Body of pancreas (tissue), 4 donors: ENCODE data around the gene LVRN. TPM values are rescaled to one million over a fixed set of nuclear protein-coding genes. Genes with fewer than 3 reads are reported as not detected.

Experiments used
- ATAC-seq: fragments of 150-250 bp; one replicate; pipeline ENCODE4 v1.9.1; 2016
- DNase-seq, 4 donors: peaks; one replicate each; pipeline ENCODE4 v3.0.0-alpha.2; 2019
- H3K27ac ChIP-seq, 4 donors: fragments of 200-600 bp; sonication (generic); 1 replicate in 3 of 4; 2 replicates in 1 of 4; pipeline versions ENCODE4 v1.5.1 to v1.6.1; 2016 to 2019; ENCODE audit warnings: mild to moderate bottlenecking in 1 of 4, mixed read lengths in 1 of 4, moderate library complexity in 1 of 4
- H3K27me3 ChIP-seq, 2 donors: fragments of 200-600 bp; sonication (generic); one replicate each; pipeline ENCODE4 v1.6.0; 2016; ENCODE audit warnings: mild to moderate bottlenecking in 1 of 2
- H3K36me3 ChIP-seq, 2 donors: fragments of 200-600 bp; sonication (generic); replicated peaks in 1 of 2; 2 replicates each; pipeline ENCODE4 v1.5.1; 2016; ENCODE audit warnings: low read depth in 2 of 2; ENCODE audit not compliant: insufficient read depth in 1 of 2
- H3K4me1 ChIP-seq: fragments of 200-600 bp; sonication (generic); one replicate; pipeline ENCODE4 v1.6.0; 2016
- H3K4me3 ChIP-seq, 2 donors: fragments of 200-600 bp; sonication (generic); 1 replicate in 1 of 2; 2 replicates in 1 of 2; pipeline ENCODE4 v1.5.1; 2016 to 2019
- H3K9me3 ChIP-seq, 3 donors: fragments of 200-600 bp; sonication (generic); 1 replicate in 2 of 3; 2 replicates in 1 of 3; pipeline ENCODE4 v1.5.1; 2016
- POLR2A ChIP-seq, 3 donors: fragments of 450-650 bp; IDR thresholded peaks; one replicate each; pipeline ENCODE4 v1.6.1; 2016; ENCODE audit warnings: antibody characterized with exemption in 3 of 3, mild to moderate bottlenecking in 2 of 3
- WGBS, 2 donors: methylation state at CpG; one replicate each; pipeline ENCODE4 v1.1.5; 2017; 5-methylcytosine and 5-hydroxymethylcytosine counted together
- intact Hi-C: fragments of 100-400 bp; cut with DNase I; formaldehyde crosslinking; loops from one replicate; pipeline ENCODE4 v1.15.1; 2023
- total RNA-seq, 2 donors: library from RNA; depleted of rRNA; stranded (reverse); fragments of >200 nt; gene quantifications; one replicate each; pipeline ENCODE4 v1.1.0, GENCODE V29; 2016
- TF ChIP-seq, protein P1 (sequence below), 7 experiments: fragments of 450-650 bp in 4 of 7; fragments of 200-600 bp in 3 of 7; sonication (generic) in 3 of 7; IDR thresholded peaks; one replicate each; pipeline ENCODE4 v1.5.1; 2016 to 2019; ENCODE audit warnings: antibody characterized with exemption in 7 of 7

The LVRN gene
- total RNA-seq, 2 donors from 2014 or later = 0.52 to 2.0 TPM

DNA sequence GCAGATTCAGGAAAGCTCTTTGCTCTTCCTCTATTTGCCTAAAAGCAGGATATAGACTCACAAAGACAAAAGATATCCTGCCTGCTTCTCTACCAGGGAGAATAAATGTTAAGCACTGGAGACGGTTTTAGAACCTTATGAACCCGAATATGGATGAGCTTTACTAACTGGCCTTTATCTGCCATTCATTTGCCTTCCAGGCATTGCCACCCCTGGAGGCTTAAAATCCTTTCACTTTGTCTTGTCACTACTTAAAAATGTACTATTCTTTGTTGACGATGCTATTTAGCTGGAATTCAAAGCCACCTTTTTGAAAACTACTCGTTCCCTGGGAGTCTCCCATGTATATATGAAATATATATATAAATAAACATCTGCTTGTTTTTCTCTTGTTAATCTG lies 23.2 kb upstream of the LVRN start:
- H3K9me3 ChIP-seq = no peaks in the 10 kb centered on the region
- WGBS, 2 donors = 47 to 57% methylated on average over 4 of the region's 4 CpGs

DNA sequence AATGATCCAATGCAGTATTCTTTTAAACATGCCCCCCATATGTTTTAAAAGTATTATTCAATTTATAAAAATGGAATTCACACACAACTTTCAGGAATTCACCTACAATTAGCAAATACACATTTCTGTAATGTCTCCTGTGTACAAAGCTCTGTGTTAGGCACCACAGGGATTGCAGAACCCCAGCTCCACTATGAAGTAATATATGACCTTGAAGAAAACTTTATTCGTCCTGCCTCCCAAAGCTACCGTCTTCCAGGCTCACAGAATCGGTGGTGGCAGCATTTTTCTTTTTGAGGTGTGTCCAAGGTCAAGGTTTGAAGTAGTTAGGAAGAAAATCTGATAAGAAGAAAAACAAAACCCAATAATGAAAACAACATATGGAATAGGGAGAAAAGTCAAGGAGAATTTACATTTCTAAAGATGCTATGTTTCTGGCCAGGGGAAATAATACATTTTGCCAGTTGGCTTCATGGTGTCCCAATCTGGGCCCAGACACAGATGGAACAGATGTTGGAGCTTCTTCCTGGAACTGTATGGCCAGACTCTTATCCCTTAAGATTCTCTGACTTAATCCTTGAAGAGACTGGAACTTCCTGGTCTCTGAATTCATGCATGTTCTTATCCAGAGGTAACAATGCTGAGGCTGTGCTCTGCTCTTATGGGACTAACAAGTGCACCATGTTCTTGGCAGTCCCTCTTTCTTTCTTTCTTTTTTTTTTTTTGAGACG lies 22.0 kb upstream of the LVRN start:
- no peak for TF ChIP-seq POLR2A (IDR thresholded peaks at IDR 0.05)
- TF ChIP-seq, protein P1, sequence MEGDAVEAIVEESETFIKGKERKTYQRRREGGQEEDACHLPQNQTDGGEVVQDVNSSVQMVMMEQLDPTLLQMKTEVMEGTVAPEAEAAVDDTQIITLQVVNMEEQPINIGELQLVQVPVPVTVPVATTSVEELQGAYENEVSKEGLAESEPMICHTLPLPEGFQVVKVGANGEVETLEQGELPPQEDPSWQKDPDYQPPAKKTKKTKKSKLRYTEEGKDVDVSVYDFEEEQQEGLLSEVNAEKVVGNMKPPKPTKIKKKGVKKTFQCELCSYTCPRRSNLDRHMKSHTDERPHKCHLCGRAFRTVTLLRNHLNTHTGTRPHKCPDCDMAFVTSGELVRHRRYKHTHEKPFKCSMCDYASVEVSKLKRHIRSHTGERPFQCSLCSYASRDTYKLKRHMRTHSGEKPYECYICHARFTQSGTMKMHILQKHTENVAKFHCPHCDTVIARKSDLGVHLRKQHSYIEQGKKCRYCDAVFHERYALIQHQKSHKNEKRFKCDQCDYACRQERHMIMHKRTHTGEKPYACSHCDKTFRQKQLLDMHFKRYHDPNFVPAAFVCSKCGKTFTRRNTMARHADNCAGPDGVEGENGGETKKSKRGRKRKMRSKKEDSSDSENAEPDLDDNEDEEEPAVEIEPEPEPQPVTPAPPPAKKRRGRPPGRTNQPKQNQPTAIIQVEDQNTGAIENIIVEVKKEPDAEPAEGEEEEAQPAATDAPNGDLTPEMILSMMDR (IDR thresholded peaks at IDR 0.05) = no peak
- intact Hi-C loops = no loop called here
- peaks cover 6% of the 10 kb centered on the region for H3K4me1 ChIP-seq
- no peak overlapping the region for H3K4me3 ChIP-seq
- H3K27ac ChIP-seq = no peak overlapping the region
- no peak for ATAC-seq
- H3K36me3 ChIP-seq = no peaks in the 10 kb centered on the region
- WGBS, 2 donors = 36 to 52% methylated on average over 3 of the region's 4 CpGs
- no peak for DNase-seq
- H3K27me3 ChIP-seq = no peaks in the 10 kb centered on the region
- no peaks in the 10 kb centered on the region for H3K9me3 ChIP-seq

More for the DNA sequence above, 23.2 kb upstream of the LVRN start:
- ATAC-seq (no peak), DNase-seq (no peak)
- Histone ChIP-seq H3K36me3 (no peaks in the 10 kb centered on the region), H3K4me3 (no peak overlapping the region), H3K4me1 (peaks cover 6% of the 10 kb centered on the region), H3K27me3 (no peaks in the 10 kb centered on the region), H3K27ac (no peak overlapping the region)
- intact Hi-C loops = no loop called here
- TF ChIP-seq, protein P1 (IDR thresholded peaks at IDR 0.05) = no peak
- no peak for TF ChIP-seq POLR2A (IDR thresholded peaks at IDR 0.05)

DNA sequence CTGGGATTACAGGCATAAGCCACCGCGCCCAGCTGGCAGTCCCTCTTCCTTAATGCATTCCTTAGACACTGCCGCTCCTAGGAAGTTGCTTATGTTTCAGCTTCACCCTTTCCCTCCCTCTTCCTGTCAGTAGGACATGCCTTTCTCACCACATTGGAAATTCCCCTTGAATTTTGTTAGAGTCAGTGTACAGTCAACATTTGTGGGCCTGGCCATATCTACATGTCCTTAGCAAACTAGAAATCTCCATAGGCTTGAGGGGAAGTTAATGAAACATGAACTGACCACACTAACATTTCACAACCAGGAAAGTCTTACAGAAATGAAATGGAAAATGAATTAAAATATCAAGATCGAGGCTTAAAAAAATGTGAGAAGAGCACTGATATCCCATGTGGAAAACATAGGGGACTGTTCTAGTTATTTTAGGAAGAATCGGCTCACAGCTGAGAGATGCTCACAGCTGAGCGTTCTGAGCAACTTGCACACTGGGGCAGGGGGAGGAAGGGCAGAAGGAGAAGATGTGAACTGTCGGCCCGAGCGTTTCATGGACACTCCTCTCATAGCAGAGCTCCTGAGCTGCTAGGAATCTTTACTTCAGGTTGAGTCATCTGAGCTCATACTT lies 21.1 kb upstream of the LVRN start:
- Histone ChIP-seq H3K4me1 (peaks cover 6% of the 10 kb centered on the region), H3K4me3 (no peak overlapping the region), H3K27me3 (no peaks in the 10 kb centered on the region), H3K27ac (no peak overlapping the region), H3K9me3 (no peaks in the 10 kb centered on the region), H3K36me3 (no peaks in the 10 kb centered on the region)
- ATAC-seq (no peak), DNase-seq (no peak)
- TF ChIP-seq, protein P1 (IDR thresholded peaks at IDR 0.05) = no peak
- no peak for TF ChIP-seq POLR2A (IDR thresholded peaks at IDR 0.05)
- WGBS, 2 donors = 84 to 90% methylated on average over 9 of the region's 9 CpGs
- intact Hi-C loops = no loop called here

DNA sequence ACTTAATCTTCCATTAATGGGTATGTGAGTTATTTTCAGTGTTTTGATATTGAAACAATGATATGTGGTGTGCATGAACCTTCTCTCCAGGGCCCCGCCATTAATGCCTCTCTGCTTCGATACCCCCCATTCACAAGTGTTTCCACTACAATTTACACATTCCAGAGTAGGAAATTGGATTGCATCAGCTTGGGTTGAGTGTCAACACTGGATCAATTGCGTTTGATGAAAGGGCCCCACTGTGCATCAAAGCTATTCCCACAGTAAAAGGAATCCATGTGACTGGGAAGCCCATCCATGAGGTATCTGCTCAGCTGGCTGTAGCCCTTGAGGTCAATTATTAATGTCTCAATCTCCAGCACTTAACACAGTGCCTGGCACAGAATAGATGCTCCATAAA lies 17.8 kb upstream of the LVRN start:
- WGBS, 2 donors = 71 to 78% methylated on average over 3 of the region's 3 CpGs
- Histone ChIP-seq H3K27ac (no peak overlapping the region), H3K36me3 (no peaks in the 10 kb centered on the region), H3K4me3 (no peak overlapping the region), H3K27me3 (no peaks in the 10 kb centered on the region), H3K9me3 (no peaks in the 10 kb centered on the region), H3K4me1 (no peaks in the 10 kb centered on the region)
- intact Hi-C loops = no loop called here
- no peak for DNase-seq
- TF ChIP-seq, protein P1 (IDR thresholded peaks at IDR 0.05) = no peak
- no peak for TF ChIP-seq POLR2A (IDR thresholded peaks at IDR 0.05)
- ATAC-seq = no peak
